ENCODE measurements around the gene CRACDL. TPM values are rescaled to one million over a fixed set of nuclear protein-coding genes. Genes with fewer than 3 reads are reported as not detected.

Gene CRACDL
- total and polyA plus RNA-seq, 8 donors, result 3.6 to 11.0 (median 6.0) TPM

GRCh38 chr2:98825404-98825803, 110.6 kb downstream of the CRACDL start:
- H3K27ac ChIP-seq, result no peak overlapping the region
- intact Hi-C loops (cut with DNase I), result no loop called here
- no peak for TF ChIP-seq CTCF (IDR thresholded peaks at IDR 0.05)
- no peak for FAIRE-seq
- no peaks in the 10 kb centered on the region for H3K4me1 ChIP-seq
- WGBS, 2 donors, result 81 to 83% methylated on average over 6 of the region's 6 CpGs
- no peaks in the 10 kb centered on the region for H3K9me3 ChIP-seq
- no peaks in the 10 kb centered on the region for H3K36me3 ChIP-seq
- DNase-seq, result no peak
- no peak for ATAC-seq
- no peaks in the 10 kb centered on the region for H3K27me3 ChIP-seq
- H3K4me3 ChIP-seq, result no peak overlapping the region

- peak overlapping the region in 1 of 4 donors; percentile 41 for H3K27ac ChIP-seq
- DNase-seq, result no peak
- no peaks in the 10 kb centered on the region for H3K27me3 ChIP-seq
- WGBS, 2 donors, result 93 to 98% methylated on average over 3 of the region's 3 CpGs
- no peak for ATAC-seq
- H3K4me1 ChIP-seq, result no peaks in the 10 kb centered on the region
- intact Hi-C loops (cut with DNase I), result no loop called here
- no peaks in the 10 kb centered on the region for H3K36me3 ChIP-seq
- no peak for FAIRE-seq
- H3K4me3 ChIP-seq, result no peak overlapping the region
- H3K9me3 ChIP-seq, result no peaks in the 10 kb centered on the region
- TF ChIP-seq CTCF (IDR thresholded peaks at IDR 0.05), result no peak
Measured at GRCh38 chr2:98825020-98825350, 111.0 kb downstream of the CRACDL start.

GRCh38 chr2:98824256-98825019, 111.6 kb downstream of the CRACDL start:
- FAIRE-seq (no peak), DNase-seq (no peak), ATAC-seq (peak in 1 of 4 donors; percentile 16)
- no peaks in the 10 kb centered on the region for H3K4me1 ChIP-seq
- H3K27me3 ChIP-seq, result no peaks in the 10 kb centered on the region
- peak overlapping the region in 1 of 4 donors; percentile 41 for H3K27ac ChIP-seq
- no peaks in the 10 kb centered on the region for H3K9me3 ChIP-seq
- H3K4me3 ChIP-seq, result no peak overlapping the region
- intact Hi-C loops (cut with DNase I), result no loop called here
- no peak for TF ChIP-seq CTCF (IDR thresholded peaks at IDR 0.05)
- H3K36me3 ChIP-seq, result no peaks in the 10 kb centered on the region
- 75 to 83% methylated on average over 2 of the region's 2 CpGs for WGBS, 2 donors

GRCh38 chr2:98823196-98824170, 112.5 kb downstream of the CRACDL start:
- ATAC-seq, result peak in 3 of 4 donors; percentile 42 to 48 (median 43)
- no peaks in the 10 kb centered on the region for H3K36me3 ChIP-seq
- no peaks in the 10 kb centered on the region for H3K4me1 ChIP-seq
- WGBS, 2 donors, result 64 to 72% methylated on average over 27 to 40 of the region's 40 CpGs
- H3K27me3 ChIP-seq, result no peaks in the 10 kb centered on the region
- no peak for TF ChIP-seq CTCF (IDR thresholded peaks at IDR 0.05)
- H3K27ac ChIP-seq, result peak overlapping the region in 2 of 4 donors; percentile 36 to 41
- intact Hi-C loops (cut with DNase I), result no loop called here
- H3K4me3 ChIP-seq, result peak overlapping the region; percentile 15 to 40 (median 23)
- no peak for DNase-seq
- H3K9me3 ChIP-seq, result no peaks in the 10 kb centered on the region
- FAIRE-seq, result no peak

Data from pancreas (tissue), 10 donors.